Mesodermal cell (in vitro differentiated cells): ENCODE measurements around the gene PEPD.

Experiments
- H3K27ac ChIP-seq: 2 replicates; pipeline ENCODE4 v1.7.0; 2013; ENCODE audit warnings: mild to moderate bottlenecking, low read depth, low read length, moderate library complexity; ENCODE audit not compliant: severe bottlenecking
- H3K36me3 ChIP-seq: 2 replicates; pipeline ENCODE4 v1.7.1; 2013; ENCODE audit warnings: mild to moderate bottlenecking, low read length, moderate library complexity; ENCODE audit not compliant: control insufficient read depth, insufficient read depth
- H3K4me1 ChIP-seq: one replicate; pipeline ENCODE4 v1.7.1; 2013; ENCODE audit warnings: mild to moderate bottlenecking, low read length; ENCODE audit not compliant: insufficient read depth, control insufficient read depth, poor library complexity, severe bottlenecking
- H3K4me3 ChIP-seq: 2 replicates; pipeline ENCODE4 v1.7.0; 2013; ENCODE audit warnings: low read length, control low read depth, mild to moderate bottlenecking; ENCODE audit not compliant: insufficient read depth, poor library complexity, severe bottlenecking; ENCODE audit errors: extremely low read depth
- H3K9me3 ChIP-seq: 2 replicates; pipeline ENCODE4 v1.7.1; 2013; ENCODE audit warnings: mild to moderate bottlenecking, low read length, moderate library complexity; ENCODE audit not compliant: control insufficient read depth
- WGBS, 2 experiments: methylation state at CpG; one replicate each; pipeline ENCODE4 v1.1.5; 2013; ENCODE audit warnings: missing lambda C conversion rate in 2 of 2; ENCODE audit not compliant: insufficient coverage in 2 of 2; 5-methylcytosine and 5-hydroxymethylcytosine counted together

PEPD gene

DNA sequence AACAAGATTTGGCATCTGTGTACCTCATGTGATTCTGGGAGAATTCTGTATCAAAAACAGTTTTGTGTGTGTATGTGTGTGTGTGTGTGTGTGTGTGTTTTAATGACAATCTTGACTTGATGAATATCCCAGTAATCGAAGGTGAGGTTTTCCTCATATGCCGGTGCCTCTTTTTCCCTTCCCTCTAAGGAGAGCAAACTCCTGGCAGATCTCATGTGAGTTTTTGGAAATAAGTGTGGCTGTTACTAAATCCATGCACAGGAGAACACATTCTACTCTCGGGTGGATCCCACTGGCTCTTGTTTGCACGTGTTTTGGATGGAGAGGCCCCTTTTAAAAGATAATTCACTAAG lies 177.0 kb downstream of the PEPD start:
- Histone ChIP-seq H3K9me3 (no peaks in the 10 kb centered on the region), H3K4me1 (no peaks in the 10 kb centered on the region), H3K4me3 (no peak overlapping the region), H3K36me3 (no peaks in the 10 kb centered on the region), H3K27ac (no peak overlapping the region)
- 69% methylated on average over 2 of the region's 4 CpGs; no CpG with 5 or more reads in 1 of the 2 experiments for WGBS, 2 experiments

DNA sequence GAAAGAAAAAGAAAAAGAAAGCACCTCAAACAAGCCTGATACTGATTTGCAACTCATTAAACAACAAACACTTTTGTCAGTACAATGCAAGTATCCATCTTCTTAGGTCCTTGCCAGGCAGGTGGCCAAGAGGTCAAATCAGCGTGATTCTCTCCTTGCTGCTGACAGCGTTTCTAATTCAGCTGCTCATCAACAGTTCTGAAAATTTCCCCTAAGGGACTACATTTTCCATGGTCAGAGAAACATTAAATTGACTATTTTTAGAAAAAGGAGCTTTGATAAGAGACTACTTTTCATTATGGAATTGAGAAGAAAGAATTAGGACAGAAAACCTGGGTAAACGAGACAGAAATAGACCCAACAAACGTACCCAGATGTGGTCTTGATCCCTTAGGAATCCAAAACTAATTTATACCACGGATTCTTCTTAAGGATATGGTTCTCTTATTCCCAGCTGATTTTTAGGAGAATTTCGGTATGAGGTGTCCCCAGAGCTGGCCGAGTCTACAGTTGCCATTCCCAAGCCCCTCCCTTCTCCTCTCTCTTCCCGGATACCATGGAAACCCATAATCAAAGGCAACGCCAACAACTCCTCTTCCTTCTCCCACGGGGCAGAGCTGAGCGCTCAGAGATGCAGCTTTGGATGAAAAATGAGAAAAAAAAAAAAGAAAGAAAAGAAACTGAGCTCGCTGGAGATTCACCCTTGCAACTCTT lies 177.6 kb downstream of the PEPD start:
- Histone ChIP-seq H3K4me3 (no peak overlapping the region), H3K4me1 (no peaks in the 10 kb centered on the region), H3K9me3 (no peaks in the 10 kb centered on the region), H3K36me3 (no peaks in the 10 kb centered on the region), H3K27ac (no peak overlapping the region)
- 21 to 48% methylated on average over 3 to 7 of the region's 12 CpGs for WGBS, 2 experiments

DNA sequence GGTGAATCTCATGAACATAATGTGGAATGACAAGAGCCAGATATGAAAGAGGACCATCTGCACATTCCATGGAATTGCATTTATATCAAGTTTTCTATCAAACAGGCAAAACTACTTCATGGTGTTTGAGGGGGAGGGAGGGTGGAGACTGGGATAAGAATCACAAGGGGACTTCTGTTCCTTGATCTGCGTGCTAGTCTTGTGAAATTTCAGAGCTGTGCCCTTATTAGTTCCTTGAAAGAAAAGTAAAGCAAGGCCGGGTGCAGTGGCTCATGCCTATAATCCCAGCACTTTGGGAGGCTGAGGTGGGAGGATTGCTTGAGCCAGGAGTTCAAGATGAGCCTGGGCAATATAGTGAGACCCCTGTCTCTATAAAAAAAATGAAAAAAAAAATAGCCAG lies 178.3 kb downstream of the PEPD start:
- Histone ChIP-seq H3K4me3 (no peak overlapping the region), H3K27ac (no peak overlapping the region), H3K36me3 (no peaks in the 10 kb centered on the region), H3K9me3 (no peaks in the 10 kb centered on the region), H3K4me1 (no peaks in the 10 kb centered on the region)
- WGBS, 2 experiments, result 92 to 100% methylated on average over 2 of the region's 2 CpGs

DNA sequence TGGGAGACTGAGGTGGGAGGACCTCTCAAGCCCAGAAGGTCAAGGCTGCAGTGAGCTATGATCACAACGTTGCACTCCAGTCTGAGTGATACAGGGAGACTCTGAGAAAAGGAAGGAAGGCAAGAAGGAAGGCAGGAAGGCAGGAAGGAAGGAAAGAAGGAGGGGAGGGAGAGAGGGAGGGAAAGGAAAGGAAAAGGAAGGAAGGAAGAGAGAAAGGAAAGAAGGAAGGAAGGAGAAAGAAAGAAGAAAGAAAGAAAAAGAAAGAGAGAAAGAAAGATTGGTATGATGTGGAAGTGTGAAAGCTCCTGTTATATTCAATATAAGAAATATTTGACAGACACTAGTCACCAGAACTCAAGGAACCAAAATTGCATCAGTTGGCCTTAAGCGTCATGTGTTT lies 180.6 kb downstream of the PEPD start:
- 57 to 63% methylated on average over 1 to 2 of the region's 2 CpGs for WGBS, 2 experiments
- Histone ChIP-seq H3K4me1 (no peaks in the 10 kb centered on the region), H3K27ac (no peak overlapping the region), H3K4me3 (no peak overlapping the region), H3K9me3 (no peaks in the 10 kb centered on the region), H3K36me3 (no peaks in the 10 kb centered on the region)

DNA sequence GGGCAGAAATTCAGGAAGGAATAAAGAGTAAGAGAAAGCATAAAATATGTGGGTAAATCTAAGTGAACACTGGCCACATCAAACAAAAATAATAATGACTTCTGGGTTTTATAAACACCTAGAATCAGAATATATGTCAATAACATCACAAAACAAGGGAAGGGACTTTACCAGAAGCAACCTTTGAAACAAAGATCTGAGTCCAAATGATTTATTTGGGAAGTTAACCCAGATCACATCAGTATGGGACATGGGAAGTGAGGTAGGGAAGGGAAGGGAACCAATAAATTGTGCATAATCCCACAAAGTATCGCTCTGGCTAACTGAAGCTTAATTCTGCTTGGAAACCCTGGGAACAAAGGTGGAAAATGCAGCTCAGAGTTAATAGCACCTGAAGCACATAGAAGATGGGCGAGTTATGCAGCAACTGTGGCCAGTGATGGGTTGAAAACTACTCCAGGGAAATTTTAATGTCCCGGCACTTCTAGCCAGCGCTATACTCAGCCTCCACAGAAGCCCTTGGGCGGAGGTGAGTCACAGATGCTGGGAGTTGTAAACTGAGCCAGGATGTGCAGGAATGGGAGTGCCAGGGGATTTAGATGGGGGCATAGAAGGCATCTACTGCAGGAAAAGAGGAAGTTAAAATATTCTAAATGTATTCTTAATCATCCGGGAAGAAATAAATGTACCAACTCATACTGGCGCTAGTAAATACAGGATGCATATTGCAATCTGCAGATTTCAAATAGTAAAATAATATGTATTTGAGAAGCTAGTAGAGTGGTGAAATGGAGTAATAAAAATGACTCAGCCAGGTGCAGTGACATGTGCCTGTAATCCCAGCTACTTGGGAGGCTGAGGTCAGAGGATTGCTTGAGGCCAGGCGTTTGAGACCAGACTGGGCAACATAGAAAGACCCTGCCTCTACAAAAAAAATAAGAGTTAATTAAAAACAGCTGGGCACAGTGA lies 182.3 kb downstream of the PEPD start:
- Histone ChIP-seq H3K4me1 (no peaks in the 10 kb centered on the region), H3K36me3 (no peaks in the 10 kb centered on the region), H3K27ac (no peak overlapping the region), H3K4me3 (no peak overlapping the region), H3K9me3 (no peaks in the 10 kb centered on the region)
- WGBS, 2 experiments, result 70 to 79% methylated on average over 5 to 6 of the region's 8 CpGs
